ENCODE results near the gene MKRN2. TPM values are rescaled to one million over a fixed set of nuclear protein-coding genes. Genes with fewer than 3 reads are reported as not detected.
A peak's percentile ranks its signal among the peaks of the same experiment; 100 is the strongest.

MKRN2 gene
- polyA plus RNA-seq, 2 of the 4 experiments (the other 2 are of a cell fraction), result 19.0 to 34.3 TPM

- ChIA-PET CTCF (interaction anchor here (1.4 kb wide), 1 partner anchor 60 kb away, joined by 4 read pairs; the partner anchor contains the start of gene RAF1), POLR2A (no interaction called here)
- Histone ChIP-seq H3K4me1 (no peaks in the 10 kb centered on the region), H3K9me3 (no peaks in the 10 kb centered on the region), H3K4me2 (no peak overlapping the region), H3K27ac (no peak overlapping the region), H3K4me3 (no peak overlapping the region)
- WGBS (ENCODE audit: missing lambda C conversion rate), result 65% methylated on average over 2 of the region's 2 CpGs
- FAIRE-seq (no peak), DNase-seq (ENCODE audit: low read depth in 1 of 2, low spot score in 1 of 2) (no peak), ATAC-seq (no peak)
- TF ChIP-seq CHD2 (IDR thresholded peaks at IDR 0.05; ENCODE audit: low read length, partially characterized antibody) (no peak), REST (IDR thresholded peaks at IDR 0.05) (peak; percentile 75), ZSCAN20 (CRISPR knock-in tag; IDR thresholded peaks at IDR 0.05) (no peak), TP53 (CRISPR knock-in tag; IDR thresholded peaks at IDR 0.05) (no peak), HOXA7 (CRISPR knock-in tag; IDR thresholded peaks at IDR 0.05) (no peak), PBX3 (IDR thresholded peaks at IDR 0.05) (no peak), EP300 (IDR thresholded peaks at IDR 0.05) (no peak), ZFP36 (IDR thresholded peaks at IDR 0.05; ENCODE audit: borderline replicate concordance, partially characterized antibody) (no peak), MAFK (IDR thresholded peaks at IDR 0.05; ENCODE audit: partially characterized antibody) (no peak)
Measured at GRCh38 chr3:12603969-12604368, 47.1 kb downstream of the MKRN2 start.

- ChIA-PET POLR2A (interaction anchor here (0.7 kb wide), 1 partner anchor 36 kb away, joined by 4 read pairs; no protein-coding TSS in a partner anchor), CTCF (interaction anchor here (0.6 kb wide), 1 partner anchor 10 kb away, joined by 3 read pairs; no protein-coding TSS in a partner anchor)
- H3K4me2 ChIP-seq, result no peak overlapping the region
- H3K4me3 ChIP-seq, result no peak overlapping the region
- no peaks in the 10 kb centered on the region for H3K9me3 ChIP-seq
- no peak for ATAC-seq
- H3K4me1 ChIP-seq, result no peaks in the 10 kb centered on the region
- FAIRE-seq, result no peak
- TF ChIP-seq CHD2 (IDR thresholded peaks at IDR 0.05; ENCODE audit: low read length, partially characterized antibody) (no peak), HDAC2 (IDR thresholded peaks at IDR 0.05) (no peak), HOXB5 (CRISPR knock-in tag; IDR thresholded peaks at IDR 0.05) (no peak), SMC3 (IDR thresholded peaks at IDR 0.05) (no peak), ZNF302 (CRISPR knock-in tag; IDR thresholded peaks at IDR 0.05) (no peak), RFX5 (IDR thresholded peaks at IDR 0.05) (no peak), ZC3H11A (IDR thresholded peaks at IDR 0.05) (no peak), KDM1A (IDR thresholded peaks at IDR 0.05; ENCODE audit: low read depth) (no peak), USF2 (IDR thresholded peaks at IDR 0.05) (no peak), JUNB (IDR thresholded peaks at IDR 0.05) (no peak), CBX2 (IDR thresholded peaks at IDR 0.05; ENCODE audit: borderline replicate concordance, low read depth) (no peak), HEYL (CRISPR knock-in tag; IDR thresholded peaks at IDR 0.05) (no peak), CTCF (IDR thresholded peaks at IDR 0.05) (no peak), FOSB (CRISPR knock-in tag; IDR thresholded peaks at IDR 0.05) (no peak)
- 91% methylated on average over 1 of the region's 1 CpG for WGBS (ENCODE audit: missing lambda C conversion rate)
- no peak overlapping the region for H3K27ac ChIP-seq
- DNase-seq (ENCODE audit: low read depth in 1 of 2, low spot score in 1 of 2), result no peak
Measured at GRCh38 chr3:12608376-12608775, 51.5 kb downstream of the MKRN2 start.

Measured in A549 (cell line).